Panc1 (cell line): ENCODE measurements around the gene MTF1. TPM values are rescaled to one million over a fixed set of nuclear protein-coding genes. Genes with fewer than 3 reads are reported as not detected.

Source experiments
- ATAC-seq: fragments of 200-7000 bp; cut with Tn5 transposase; 2 replicates; pipeline ENCODE4 v1.9.1; 2020; ENCODE audit warnings: mild to moderate bottlenecking, moderate library complexity
- BruUV-seq: library from RNA; stranded (reverse); fragments of 400-500 nt; replicated peaks from 2 replicates; lab custom pipeline; 2021; lab: Mats Ljungman, UMichigan
- CTCF ChIA-PET: fragments of 300-600 bp; sonication (Branson Sonifier 250); formaldehyde crosslinking; loops from one replicate; lab custom pipeline; 2022; ENCODE audit warnings: antibody characterized with exemption; lab: Charles Lee
- POLR2A ChIA-PET: fragments of 300-600 bp; sonication (Branson Sonifier 250); formaldehyde crosslinking; loops from one replicate; lab custom pipeline; 2022; ENCODE audit warnings: antibody characterized with exemption; lab: Charles Lee
- DNase-seq: peaks from one replicate; pipeline ENCODE4 v3.0.0-alpha.2; 2010; ENCODE audit warnings: low read depth, low spot score
- H3K27ac ChIP-seq: 2 replicates; pipeline ENCODE4 v1.5.1; 2011; ENCODE audit warnings: mild to moderate bottlenecking, low read length, inconsistent platforms
- H3K27me3 ChIP-seq: fragments of 200-500 bp; sonication (Bioruptor generic); 2 replicates; pipeline ENCODE4 v1.6.0; 2014; ENCODE audit warnings: low read length, inconsistent platforms; ENCODE audit not compliant: control insufficient read depth, insufficient read depth
- H3K36me3 ChIP-seq: fragments of 200-500 bp; sonication (Bioruptor generic); 2 replicates; pipeline ENCODE4 v1.5.1; 2014; ENCODE audit warnings: inconsistent platforms, mild to moderate bottlenecking, low read length, moderate library complexity; ENCODE audit not compliant: control insufficient read depth, insufficient read depth
- H3K4me1 ChIP-seq: 2 replicates; pipeline ENCODE4 v1.5.1; 2011; ENCODE audit warnings: inconsistent platforms, mild to moderate bottlenecking, low read length, moderate library complexity; ENCODE audit not compliant: control insufficient read depth, insufficient read depth
- H3K4me3 ChIP-seq, 2 experiments: 2 replicates each; pipeline ENCODE4 v1.5.1; 2011 to 2012; ENCODE audit warnings: low read depth in 2 of 2, low read length in 2 of 2, mild to moderate bottlenecking in 2 of 2, inconsistent platforms in 1 of 2, moderate library complexity in 1 of 2
- H3K9me3 ChIP-seq: fragments of 200-500 bp; sonication (Bioruptor generic); 2 replicates; pipeline ENCODE4 v1.5.1; 2014; ENCODE audit warnings: low read depth, mild to moderate bottlenecking, inconsistent platforms, low read length, moderate library complexity; ENCODE audit not compliant: control insufficient read depth, insufficient read depth
- CTCF ChIP-seq: fragments of 450-650 bp; IDR thresholded peaks from 2 replicates; pipeline ENCODE4 v1.5.1; 2017; ENCODE audit warnings: mild to moderate bottlenecking
- POLR2AphosphoS5 ChIP-seq: IDR thresholded peaks from 2 replicates; pipeline ENCODE4 v1.6.1; 2012; ENCODE audit warnings: mild to moderate bottlenecking, low read depth, low read length, moderate library complexity
- REST ChIP-seq, 2 experiments: IDR thresholded peaks; 2 replicates each; pipeline ENCODE4 v1.6.1; 2011 to 2012; ENCODE audit warnings: low read depth in 2 of 2, control low read depth in 1 of 2, low read length in 1 of 2, mild to moderate bottlenecking in 1 of 2, moderate library complexity in 1 of 2; ENCODE audit not compliant: insufficient read depth in 1 of 2
- SIN3A ChIP-seq: IDR thresholded peaks from 2 replicates; pipeline ENCODE4 v1.6.1; 2012; ENCODE audit warnings: low read depth, mild to moderate bottlenecking, low read length, moderate library complexity, borderline replicate concordance; ENCODE audit not compliant: insufficient read depth
- in situ Hi-C: cut with HindIII; loops from 2 replicates; pipeline ENCODE4 v1.10.0; 2016; ENCODE audit warnings: low sequenced_read_pairs, low pct_unique_long_range_greater_than_20kb
- intact Hi-C: fragments of 100-400 bp; cut with micrococcal nuclease; formaldehyde crosslinking; loops from one replicate; pipeline ENCODE4 v1.10.0; 2022; ENCODE audit not compliant: unreplicated experiment
- total RNA-seq: library from RNA; stranded (reverse); gene quantifications from one replicate; pipeline ENCODE4 v1.2.1, GENCODE V29; 2021; ENCODE audit not compliant: unreplicated experiment

The MTF1 gene
- total RNA-seq, 1 experiment from 2014 or later, result 26.2 TPM

GRCh38 chr1:37763791-37764413, 95.5 kb downstream of the MTF1 start:
- Histone ChIP-seq H3K36me3 (no peaks in the 10 kb centered on the region), H3K9me3 (no peaks in the 10 kb centered on the region), H3K27me3 (peaks cover 31% of the 10 kb centered on the region), H3K4me3 (no peak overlapping the region), H3K4me1 (peaks cover 10% of the 10 kb centered on the region; the same call in 1 of the 2 replicates), H3K27ac (no peak overlapping the region)
- in situ Hi-C loops, result no loop called here
- ChIA-PET CTCF (interaction anchor here (0.8 kb wide), 1 partner anchor 166 kb away, joined by 3 read pairs; no protein-coding TSS in a partner anchor), POLR2A (no interaction called here)
- DNase-seq (no peak), ATAC-seq (no peak)
- TF ChIP-seq POLR2AphosphoS5, result no peak
- no peak for TF ChIP-seq CTCF
- TF ChIP-seq REST (IDR thresholded peaks at IDR 0.05; ENCODE audit: insufficient read depth in 1 of 2, low read depth in 2 of 2, low read length in 1 of 2), result no peak
- BruUV-seq, result no TSS peak
- intact Hi-C loops, result no loop called here

DNA sequence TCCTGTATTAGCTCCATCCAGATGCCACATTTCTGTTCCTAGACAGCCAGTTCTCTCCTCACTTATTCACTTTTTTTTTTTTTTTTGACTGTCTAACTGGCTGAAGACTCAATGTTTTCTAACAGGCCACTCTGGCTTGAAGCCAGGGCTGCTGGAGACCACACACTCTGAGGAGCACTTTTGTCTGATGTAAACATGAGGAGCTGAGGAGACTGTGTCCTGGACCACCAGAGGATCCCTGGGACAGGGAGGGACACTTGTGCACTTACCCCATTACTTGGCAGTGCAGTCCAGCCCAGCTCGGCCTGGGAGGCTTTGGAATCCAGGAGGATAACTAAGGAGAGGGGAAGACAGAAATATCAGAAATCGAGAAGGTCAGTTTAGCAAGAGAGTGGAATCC, 96.9 kb downstream of the MTF1 start:
- no TSS peak for BruUV-seq
- ChIA-PET CTCF (no interaction called here), POLR2A (no interaction called here)
- Histone ChIP-seq H3K27me3 (peaks cover 31% of the 10 kb centered on the region), H3K27ac (no peak overlapping the region), H3K4me1 (peaks cover 10% of the 10 kb centered on the region; the same call in 1 of the 2 replicates), H3K9me3 (no peaks in the 10 kb centered on the region), H3K36me3 (no peaks in the 10 kb centered on the region), H3K4me3 (no peak overlapping the region)
- ATAC-seq (no peak), DNase-seq (no peak)
- intact Hi-C loops (no loop called here), in situ Hi-C loops (no loop called here)
- no peak for TF ChIP-seq SIN3A

- peaks cover 7% of the 10 kb centered on the region; the same call in 1 of the 2 replicates for H3K4me1 ChIP-seq
- no peak for DNase-seq
- intact Hi-C loops, result no loop called here
Observed at GRCh38 chr1:37761416-37762095, 97.8 kb downstream of the MTF1 start.

More at GRCh38 chr1:37761416-37762095, 97.8 kb downstream of the MTF1 start:
- BruUV-seq, result no TSS peak
- ChIA-PET POLR2A (no interaction called here), CTCF (no interaction called here)
- in situ Hi-C loops, result no loop called here
- H3K4me3 ChIP-seq, result no peak overlapping the region
- H3K9me3 ChIP-seq, result no peaks in the 10 kb centered on the region
- H3K27ac ChIP-seq, result no peak overlapping the region
- H3K27me3 ChIP-seq, result peaks cover 25% of the 10 kb centered on the region
- no peak for ATAC-seq
- peak in 1 of 2 experiments; percentile 40; a peak in 1 of 4 replicates for TF ChIP-seq REST (IDR thresholded peaks at IDR 0.05; ENCODE audit: insufficient read depth in 1 of 2, low read depth in 2 of 2, low read length in 1 of 2)
- TF ChIP-seq POLR2AphosphoS5, result no peak
- H3K36me3 ChIP-seq, result no peaks in the 10 kb centered on the region
